ENCODE results near the gene CAMTA1.

The CAMTA1 gene

DNA sequence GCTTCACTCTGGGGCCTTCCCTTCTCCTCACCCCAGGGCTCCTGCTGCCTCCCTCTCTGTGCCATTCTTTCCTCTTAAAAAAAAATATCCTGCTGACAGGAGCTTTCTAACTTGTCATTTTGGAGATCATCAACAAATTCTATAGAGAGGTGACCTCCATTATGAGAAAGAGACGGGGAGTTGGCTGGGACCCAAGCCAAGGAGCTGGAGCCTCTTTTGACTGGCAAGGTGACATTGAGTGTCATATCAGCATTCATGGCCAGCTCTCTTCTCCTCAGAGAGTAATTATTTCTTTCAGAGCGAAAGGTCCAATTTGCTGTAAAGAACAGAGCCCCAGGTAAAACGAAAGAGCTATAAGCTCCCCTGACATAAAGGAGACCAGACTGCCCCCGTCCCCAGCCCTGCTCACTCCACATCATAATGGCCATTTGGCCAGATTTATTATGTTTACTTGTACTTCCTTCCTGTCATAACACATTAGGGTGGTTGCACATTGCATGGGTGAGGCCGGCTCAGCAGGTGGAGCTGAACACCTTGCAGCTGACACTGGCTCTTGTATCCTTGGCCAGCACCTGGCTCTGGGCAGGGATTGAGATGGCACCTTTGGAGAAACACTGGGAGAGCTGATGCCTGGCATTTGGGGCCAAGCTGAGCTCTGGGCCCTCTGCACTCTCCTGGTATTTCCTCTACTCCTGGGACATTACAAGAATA, 581.9 kb downstream of the CAMTA1 start:
- Histone ChIP-seq H3K36me3 (ENCODE audit: insufficient read depth, low read length) (no peaks in the 10 kb centered on the region), H3K27ac (ENCODE audit: low read depth, low read length) (no peak overlapping the region), H3K27me3 (ENCODE audit: control insufficient read depth in 1 of 2, insufficient read depth in 2 of 2, low read length in 2 of 2) (no peaks in the 10 kb centered on the region), H3K4me3 (ENCODE audit: low read depth in 1 of 2, low read length in 2 of 2) (no peak overlapping the region), H3K4me1 (ENCODE audit: insufficient read depth, low read length) (no peaks in the 10 kb centered on the region), H3K9me3 (ENCODE audit: low read length) (no peaks in the 10 kb centered on the region), H3K9ac (ENCODE audit: low read length) (no peak overlapping the region)

DNA sequence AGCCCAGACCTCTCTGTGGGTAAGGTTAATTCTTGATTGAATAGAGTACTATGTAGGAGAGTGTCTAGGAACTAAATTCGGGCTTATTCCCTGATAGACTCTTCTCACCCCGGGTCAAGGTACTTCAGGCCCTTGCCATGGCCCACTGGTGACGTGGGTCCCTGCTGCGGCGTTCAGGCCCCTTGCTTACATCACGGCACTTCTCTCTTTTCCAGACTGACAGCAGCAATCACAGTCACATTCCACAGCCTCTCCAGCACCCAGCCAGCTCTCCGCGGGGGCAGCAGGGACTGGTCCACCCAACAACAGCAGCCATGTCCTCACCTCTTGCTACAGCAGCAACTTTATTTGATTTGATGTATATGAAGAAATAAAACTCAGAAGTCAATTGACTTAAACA, 584.6 kb downstream of the CAMTA1 start:
- Histone ChIP-seq H3K4me3 (ENCODE audit: low read depth in 1 of 2, low read length in 2 of 2) (no peak overlapping the region), H3K27me3 (ENCODE audit: control insufficient read depth in 1 of 2, insufficient read depth in 2 of 2, low read length in 2 of 2) (no peaks in the 10 kb centered on the region), H3K27ac (ENCODE audit: low read depth, low read length) (no peak overlapping the region), H3K9ac (ENCODE audit: low read length) (no peak overlapping the region), H3K36me3 (ENCODE audit: insufficient read depth, low read length) (no peaks in the 10 kb centered on the region), H3K4me1 (ENCODE audit: insufficient read depth, low read length) (no peaks in the 10 kb centered on the region), H3K9me3 (ENCODE audit: low read length) (no peaks in the 10 kb centered on the region)

GRCh38 chr1:7371926-7372325, 586.7 kb downstream of the CAMTA1 start:
- H3K4me3 ChIP-seq (ENCODE audit: low read depth in 1 of 2, low read length in 2 of 2) = no peak overlapping the region
- no peak overlapping the region for H3K27ac ChIP-seq (ENCODE audit: low read depth, low read length)
- no peak overlapping the region for H3K9ac ChIP-seq (ENCODE audit: low read length)
- no peaks in the 10 kb centered on the region for H3K4me1 ChIP-seq (ENCODE audit: insufficient read depth, low read length)
- H3K36me3 ChIP-seq (ENCODE audit: insufficient read depth, low read length) = no peaks in the 10 kb centered on the region
- H3K27me3 ChIP-seq (ENCODE audit: control insufficient read depth in 1 of 2, insufficient read depth in 2 of 2, low read length in 2 of 2) = no peaks in the 10 kb centered on the region
- no peaks in the 10 kb centered on the region for H3K9me3 ChIP-seq (ENCODE audit: low read length)

DNA sequence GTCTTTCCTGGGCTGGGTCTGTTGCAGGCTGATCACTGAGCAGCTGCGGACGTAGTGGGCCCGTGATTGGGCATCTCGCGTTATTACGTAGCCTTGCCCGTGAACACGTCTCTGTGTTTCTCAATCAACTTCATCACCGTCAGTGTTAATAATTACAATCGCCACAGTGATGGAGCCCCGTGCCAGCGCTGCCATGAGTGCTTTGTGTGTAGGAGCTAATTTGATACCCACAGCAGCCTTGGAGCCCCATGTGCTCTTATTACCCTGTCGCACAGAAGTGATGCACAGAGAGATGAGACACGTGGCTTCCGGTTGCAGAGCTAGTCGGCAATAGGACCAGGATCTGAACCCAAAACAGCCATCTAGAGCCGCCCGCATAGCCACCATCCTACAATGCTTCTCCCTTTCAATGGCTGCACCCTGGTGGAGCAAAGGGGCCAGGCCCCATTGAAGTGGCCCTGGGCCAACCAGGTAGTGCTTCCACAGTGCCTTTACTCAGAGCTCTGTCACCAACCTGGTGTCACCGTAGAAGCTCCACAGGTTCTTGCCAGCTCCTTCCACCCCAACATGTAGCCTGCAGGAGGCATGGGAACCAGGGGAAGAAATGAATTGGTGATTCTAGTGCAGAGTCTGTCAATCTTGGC, 587.3 kb downstream of the CAMTA1 start:
- Histone ChIP-seq H3K4me3 (ENCODE audit: low read depth in 1 of 2, low read length in 2 of 2) (no peak overlapping the region), H3K36me3 (ENCODE audit: insufficient read depth, low read length) (no peaks in the 10 kb centered on the region), H3K27ac (ENCODE audit: low read depth, low read length) (no peak overlapping the region), H3K27me3 (ENCODE audit: control insufficient read depth in 1 of 2, insufficient read depth in 2 of 2, low read length in 2 of 2) (no peaks in the 10 kb centered on the region), H3K4me1 (ENCODE audit: insufficient read depth, low read length) (no peaks in the 10 kb centered on the region), H3K9me3 (ENCODE audit: low read length) (no peaks in the 10 kb centered on the region), H3K9ac (ENCODE audit: low read length) (no peak overlapping the region)

- Histone ChIP-seq H3K9me3 (ENCODE audit: low read length) (no peaks in the 10 kb centered on the region), H3K4me3 (ENCODE audit: low read depth in 1 of 2, low read length in 2 of 2) (no peak overlapping the region), H3K9ac (ENCODE audit: low read length) (no peak overlapping the region), H3K27me3 (ENCODE audit: control insufficient read depth in 1 of 2, insufficient read depth in 2 of 2, low read length in 2 of 2) (no peaks in the 10 kb centered on the region), H3K4me1 (ENCODE audit: insufficient read depth, low read length) (peaks cover 5% of the 10 kb centered on the region), H3K36me3 (ENCODE audit: insufficient read depth, low read length) (no peaks in the 10 kb centered on the region), H3K27ac (ENCODE audit: low read depth, low read length) (no peak overlapping the region)
Observed at GRCh38 chr1:7373251-7373650, 588.0 kb downstream of the CAMTA1 start.

DNA sequence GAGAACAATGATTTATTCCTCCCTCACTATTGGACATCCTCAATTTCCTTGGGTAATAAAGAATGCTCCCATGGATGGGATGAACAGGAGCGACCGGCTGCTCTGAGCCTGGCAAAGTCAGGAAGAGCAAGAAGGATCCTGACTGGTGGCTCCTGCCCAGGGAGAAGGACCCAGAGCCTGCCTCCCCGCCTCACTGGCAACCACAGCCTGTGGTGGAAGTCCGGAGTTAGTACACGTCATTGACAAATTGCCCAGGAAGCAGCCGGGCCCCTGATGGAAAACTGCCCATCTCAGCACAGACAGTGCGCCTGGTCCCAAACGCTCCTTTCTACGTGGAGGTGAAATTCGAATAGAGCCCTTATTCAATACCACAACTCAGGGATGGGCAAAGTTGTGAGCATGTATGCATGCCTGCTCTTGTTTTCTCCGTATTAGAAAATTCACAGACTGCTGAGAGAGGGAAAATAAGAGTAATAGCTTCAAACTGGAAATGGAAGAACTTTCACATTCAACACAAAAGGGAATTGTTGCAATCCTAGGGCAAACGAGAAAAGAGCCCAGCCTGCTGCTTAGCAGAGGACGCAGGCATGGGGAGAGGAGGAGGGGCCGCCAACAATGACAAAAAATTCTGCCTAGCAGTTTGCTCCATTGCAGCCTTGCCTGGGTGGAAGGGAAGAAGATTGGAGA, 588.8 kb downstream of the CAMTA1 start:
- H3K4me1 ChIP-seq (ENCODE audit: insufficient read depth, low read length) = peaks cover 12% of the 10 kb centered on the region
- no peak overlapping the region for H3K4me3 ChIP-seq (ENCODE audit: low read depth in 1 of 2, low read length in 2 of 2)
- H3K9ac ChIP-seq (ENCODE audit: low read length) = no peak overlapping the region
- H3K27me3 ChIP-seq (ENCODE audit: control insufficient read depth in 1 of 2, insufficient read depth in 2 of 2, low read length in 2 of 2) = no peaks in the 10 kb centered on the region
- no peak overlapping the region for H3K27ac ChIP-seq (ENCODE audit: low read depth, low read length)
- H3K9me3 ChIP-seq (ENCODE audit: low read length) = no peaks in the 10 kb centered on the region
- H3K36me3 ChIP-seq (ENCODE audit: insufficient read depth, low read length) = no peaks in the 10 kb centered on the region

- Histone ChIP-seq H3K27ac (ENCODE audit: low read depth, low read length) (no peak overlapping the region), H3K9me3 (ENCODE audit: low read length) (no peaks in the 10 kb centered on the region), H3K4me1 (ENCODE audit: insufficient read depth, low read length) (peaks cover 17% of the 10 kb centered on the region), H3K36me3 (ENCODE audit: insufficient read depth, low read length) (no peaks in the 10 kb centered on the region), H3K4me3 (ENCODE audit: low read depth in 1 of 2, low read length in 2 of 2) (no peak overlapping the region), H3K9ac (ENCODE audit: low read length) (no peak overlapping the region), H3K27me3 (ENCODE audit: control insufficient read depth in 1 of 2, insufficient read depth in 2 of 2, low read length in 2 of 2) (no peaks in the 10 kb centered on the region)
Observed at GRCh38 chr1:7374563-7375160, 589.4 kb downstream of the CAMTA1 start.

DNA sequence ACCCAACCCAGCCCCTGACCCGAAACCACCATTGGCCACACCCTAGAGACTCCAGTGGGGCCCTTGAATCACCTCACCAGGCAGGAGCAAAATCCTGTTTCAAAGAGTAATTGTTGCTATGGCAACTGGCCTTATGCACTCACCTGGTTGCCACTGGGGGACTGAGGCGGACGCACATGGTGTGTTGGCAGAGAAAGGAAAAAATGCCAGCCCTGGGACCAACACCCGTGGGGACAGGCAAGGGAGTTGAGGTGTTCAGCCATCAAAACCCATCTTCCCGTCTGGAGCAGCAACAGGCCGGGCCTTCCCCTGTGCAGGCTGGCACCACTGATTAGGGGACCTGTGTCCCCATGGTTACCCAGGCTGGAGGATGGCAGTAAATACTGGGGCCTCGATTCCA, 590.1 kb downstream of the CAMTA1 start:
- Histone ChIP-seq H3K4me1 (ENCODE audit: insufficient read depth, low read length) (peaks cover 18% of the 10 kb centered on the region), H3K27ac (ENCODE audit: low read depth, low read length) (no peak overlapping the region), H3K9me3 (ENCODE audit: low read length) (no peaks in the 10 kb centered on the region), H3K4me3 (ENCODE audit: low read depth in 1 of 2, low read length in 2 of 2) (no peak overlapping the region), H3K36me3 (ENCODE audit: insufficient read depth, low read length) (no peaks in the 10 kb centered on the region), H3K9ac (ENCODE audit: low read length) (no peak overlapping the region), H3K27me3 (ENCODE audit: control insufficient read depth in 1 of 2, insufficient read depth in 2 of 2, low read length in 2 of 2) (no peaks in the 10 kb centered on the region)

DNA sequence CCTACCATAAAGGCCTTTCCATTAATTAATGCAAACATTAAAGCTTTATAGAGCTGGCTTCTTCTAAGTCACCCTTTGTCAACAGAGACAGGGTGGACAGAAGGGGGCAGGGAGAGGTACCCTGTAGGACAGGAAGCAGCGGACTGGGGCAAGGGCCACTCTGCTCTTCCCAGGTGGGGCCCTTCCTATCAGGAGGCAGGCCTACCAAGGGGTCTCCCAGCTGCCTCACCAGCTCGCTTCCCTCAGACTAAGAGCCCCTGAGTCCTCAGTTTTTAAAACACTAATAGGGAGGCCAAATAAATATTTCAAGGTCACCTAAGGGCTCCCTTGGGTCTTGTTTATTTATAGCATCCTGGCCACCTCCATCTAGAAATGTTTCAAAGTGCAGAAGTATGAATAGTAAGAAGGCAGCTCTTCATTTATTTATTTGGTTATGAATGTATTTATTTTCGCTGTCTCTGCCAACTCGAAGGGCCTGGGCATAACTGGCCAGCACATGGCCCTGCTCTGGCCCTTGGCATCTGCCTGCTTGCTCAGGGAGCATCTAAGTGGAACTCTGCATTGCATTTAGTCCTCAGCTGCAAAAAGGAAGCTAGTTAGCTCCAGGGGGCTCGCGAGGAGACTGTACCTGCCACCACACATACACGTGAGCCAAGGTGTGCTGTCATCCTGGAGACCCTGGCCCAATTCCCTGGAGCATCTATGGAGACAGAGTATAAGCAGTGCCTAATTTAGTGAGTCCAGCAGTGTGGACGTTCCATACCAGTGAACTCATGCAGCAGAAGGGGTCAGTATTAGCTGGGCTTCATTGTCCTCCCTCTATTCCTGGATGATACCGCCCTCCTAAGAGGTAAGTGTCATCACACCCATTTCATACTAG, 590.8 kb downstream of the CAMTA1 start:
- Histone ChIP-seq H3K4me3 (ENCODE audit: low read depth in 1 of 2, low read length in 2 of 2) (no peak overlapping the region), H3K36me3 (ENCODE audit: insufficient read depth, low read length) (no peaks in the 10 kb centered on the region), H3K4me1 (ENCODE audit: insufficient read depth, low read length) (peaks cover 20% of the 10 kb centered on the region), H3K9me3 (ENCODE audit: low read length) (no peaks in the 10 kb centered on the region), H3K9ac (ENCODE audit: low read length) (no peak overlapping the region), H3K27me3 (ENCODE audit: control insufficient read depth in 1 of 2, insufficient read depth in 2 of 2, low read length in 2 of 2) (no peaks in the 10 kb centered on the region), H3K27ac (ENCODE audit: low read depth, low read length) (no peak overlapping the region)

- H3K27me3 ChIP-seq (ENCODE audit: control insufficient read depth in 1 of 2, insufficient read depth in 2 of 2, low read length in 2 of 2) = no peaks in the 10 kb centered on the region
- H3K4me3 ChIP-seq (ENCODE audit: low read depth in 1 of 2, low read length in 2 of 2) = no peak overlapping the region
- H3K36me3 ChIP-seq (ENCODE audit: insufficient read depth, low read length) = no peaks in the 10 kb centered on the region
- H3K9me3 ChIP-seq (ENCODE audit: low read length) = no peaks in the 10 kb centered on the region
- peaks cover 20% of the 10 kb centered on the region for H3K4me1 ChIP-seq (ENCODE audit: insufficient read depth, low read length)
- no peak overlapping the region for H3K27ac ChIP-seq (ENCODE audit: low read depth, low read length)
- H3K9ac ChIP-seq (ENCODE audit: low read length) = no peak overlapping the region
Observed at GRCh38 chr1:7376676-7377075, 591.4 kb downstream of the CAMTA1 start.

Data from muscle layer of colon (tissue), 2 donors.